Liver (tissue), 9 donors: ENCODE measurements around the gene PCNX3. TPM values are rescaled to one million over a fixed set of nuclear protein-coding genes. Genes with fewer than 3 reads are reported as not detected.

Experiments
- DNase-seq: peaks from one replicate; pipeline ENCODE4 v3.0.0-alpha.2; 2017; ENCODE audit warnings: low spot score
- H3K27ac ChIP-seq, 2 donors: one replicate each; pipeline ENCODE4 v1.7.0; 2013; ENCODE audit warnings: inconsistent platforms in 2 of 2, low read length in 2 of 2, control low read depth in 1 of 2, low read depth in 1 of 2, mild to moderate bottlenecking in 1 of 2
- H3K27me3 ChIP-seq, 4 donors: one replicate each; pipeline versions ENCODE4 v1.6.1 to v1.7.0; 2013; ENCODE audit warnings: low read length in 3 of 4, inconsistent platforms in 1 of 4, mild to moderate bottlenecking in 1 of 4, moderate library complexity in 1 of 4; ENCODE audit not compliant: control insufficient read depth in 4 of 4, insufficient read depth in 4 of 4
- H3K36me3 ChIP-seq, 4 donors: one replicate each; pipeline versions ENCODE4 v1.6.1 to v1.7.0; 2013; ENCODE audit warnings: low read length in 3 of 4, mild to moderate bottlenecking in 3 of 4, low read depth in 1 of 4, moderate library complexity in 1 of 4; ENCODE audit not compliant: control insufficient read depth in 4 of 4, insufficient read depth in 3 of 4
- H3K4me1 ChIP-seq, 4 donors: one replicate each; pipeline versions ENCODE4 v1.6.1 to v1.7.0; 2013; ENCODE audit warnings: low read length in 3 of 4, mild to moderate bottlenecking in 3 of 4, moderate library complexity in 1 of 4; ENCODE audit not compliant: control insufficient read depth in 4 of 4, insufficient read depth in 4 of 4
- H3K4me3 ChIP-seq, 3 donors: one replicate each; pipeline versions ENCODE4 v1.6.1 to v1.7.0; 2013; ENCODE audit warnings: low read length in 3 of 3, control low read depth in 1 of 3, low read depth in 1 of 3, mild to moderate bottlenecking in 1 of 3
- H3K9ac ChIP-seq, 2 donors: one replicate each; pipeline ENCODE4 v1.7.0; 2013; ENCODE audit warnings: low read length in 2 of 2, mild to moderate bottlenecking in 2 of 2, moderate library complexity in 2 of 2, control low read depth in 1 of 2, low read depth in 1 of 2
- H3K9me3 ChIP-seq, 4 donors: one replicate each; pipeline versions ENCODE4 v1.6.1 to v1.7.0; 2013; ENCODE audit warnings: low read length in 3 of 4; ENCODE audit not compliant: control insufficient read depth in 4 of 4
- CTCF ChIP-seq: fragments of 150-350 bp; IDR thresholded peaks from 2 replicates; pipeline ENCODE4 v1.5.1; 2017; ENCODE audit warnings: improper control_type of control experiment, low read depth, low read length; ENCODE audit not compliant: missing input control
- FOXA2 ChIP-seq: IDR thresholded peaks from 2 replicates; pipeline ENCODE4 v1.6.1; 2016; ENCODE audit warnings: antibody characterized with exemption
- GABPA ChIP-seq, 2 donors: IDR thresholded peaks in 1 of 2; conservative IDR thresholded peaks in 1 of 2; 2 replicates each; pipeline ENCODE4 v1.6.1; 2016; ENCODE audit warnings: antibody characterized with exemption in 2 of 2, mild to moderate bottlenecking in 1 of 2, moderate library complexity in 1 of 2
- HNF4A ChIP-seq, 2 donors: conservative IDR thresholded peaks; 2 replicates each; pipeline ENCODE4 v1.6.1; 2016; ENCODE audit warnings: antibody characterized with exemption in 2 of 2, mild to moderate bottlenecking in 2 of 2
- HNF4G ChIP-seq: IDR thresholded peaks from 2 replicates; pipeline ENCODE4 v1.6.1; 2016; ENCODE audit warnings: antibody characterized with exemption
- MAX ChIP-seq: IDR thresholded peaks from 2 replicates; pipeline ENCODE4 v1.6.1; 2016; ENCODE audit warnings: antibody characterized with exemption
- NR2F2 ChIP-seq: IDR thresholded peaks from 2 replicates; pipeline ENCODE4 v1.6.1; 2016; ENCODE audit warnings: antibody characterized with exemption
- REST ChIP-seq: IDR thresholded peaks from 2 replicates; pipeline ENCODE4 v1.6.1; 2016; ENCODE audit warnings: antibody characterized with exemption, mild to moderate bottlenecking
- RXRA ChIP-seq, 2 donors: IDR thresholded peaks; 2 replicates each; pipeline ENCODE4 v1.6.1; 2017 to 2018; ENCODE audit warnings: antibody characterized with exemption in 2 of 2, mild to moderate bottlenecking in 1 of 2
- TAF1 ChIP-seq: conservative IDR thresholded peaks from 2 replicates; pipeline ENCODE4 v1.6.1; 2016; ENCODE audit warnings: antibody characterized with exemption, mild to moderate bottlenecking
- YY1 ChIP-seq: IDR thresholded peaks from 2 replicates; pipeline ENCODE4 v1.6.1; 2016; ENCODE audit warnings: antibody characterized with exemption, mild to moderate bottlenecking
- ZBTB33 ChIP-seq: IDR thresholded peaks from 2 replicates; pipeline ENCODE4 v1.6.1; 2016; ENCODE audit warnings: antibody characterized with exemption
- WGBS: extraction: QIAGEN DNeasy Blood & Tissue Kit; methylation state at CpG from one replicate; pipeline ENCODE4 v1.1.7; 2013; 5-methylcytosine and 5-hydroxymethylcytosine counted together
- polyA plus RNA-seq, 2 donors: library from polyadenylated mRNA; stranded (reverse) in 1 of 2; unstranded in 1 of 2; fragments of 200-250 nt in 1 of 2; fragments of >200 nt in 1 of 2; fragmentation: Nextera tagmentation in 1 of 2; extraction: Ambion mirVana in 1 of 2; gene quantifications; one replicate each; pipeline versions ENCODE4 v1.2.1 to v1.2.3, GENCODE V29; 2013 to 2015
- total RNA-seq, 2 donors: library from RNA; depleted of rRNA; stranded (reverse); fragments of >200 nt; gene quantifications; one replicate each; pipeline ENCODE4 v1.2.3, GENCODE V29; 2014
- donor health status: healthy.
- donor health status: healthy.
- donor health status: healthy.
- donor health status: healthy.
- donor health status: healthy.

The PCNX3 gene
- total and polyA plus RNA-seq, 4 donors = 4.7 to 13.4 (median 12.1) TPM

- TF ChIP-seq HNF4G (no peak), GABPA (IDR thresholded peaks at IDR 0.05 in 1 of 2, conservative IDR thresholded peaks at IDR 0.05 in 1 of 2) (no peak), HNF4A (conservative IDR thresholded peaks at IDR 0.05) (no peak), FOXA2 (no peak), YY1 (no peak), MAX (no peak), NR2F2 (no peak), CTCF (no peak), ZBTB33 (no peak), RXRA (IDR thresholded peaks at IDR 0.05) (no peak), REST (no peak)
- no peak overlapping the region for H3K27ac ChIP-seq
- peaks cover 33 to 60% (median 45%) of the 10 kb centered on the region in 4 donors for H3K4me1 ChIP-seq
- no peak overlapping the region for H3K9ac ChIP-seq
- no peak for DNase-seq
- no peaks in the 10 kb centered on the region for H3K9me3 ChIP-seq
- WGBS = 87% methylated on average over 16 of the region's 16 CpGs
- H3K36me3 ChIP-seq = peaks cover 1 to 13% (median 11%) of the 10 kb centered on the region in 4 donors
- no peak overlapping the region for H3K4me3 ChIP-seq
- H3K27me3 ChIP-seq = no peaks in the 10 kb centered on the region
Observed at GRCh38 chr11:65649656-65650546, 34.3 kb downstream of the PCNX3 start.

GRCh38 chr11:65650547-65651338, 35.2 kb downstream of the PCNX3 start:
- Histone ChIP-seq H3K9ac (no peak overlapping the region), H3K27ac (peak overlapping the region in 1 of 2 donors; percentile 20)
- 82% methylated on average over 20 of the region's 20 CpGs for WGBS

More at GRCh38 chr11:65650547-65651338, 35.2 kb downstream of the PCNX3 start:
- no peak overlapping the region for H3K4me3 ChIP-seq
- no peak for TF ChIP-seq TAF1
- no peak for TF ChIP-seq CTCF
- H3K36me3 ChIP-seq = peaks cover 4 to 21% (median 14%) of the 10 kb centered on the region in 4 donors
- no peaks in the 10 kb centered on the region for H3K9me3 ChIP-seq
- DNase-seq = no peak
- H3K27me3 ChIP-seq = no peaks in the 10 kb centered on the region
- H3K4me1 ChIP-seq = peaks cover 33 to 66% (median 47%) of the 10 kb centered on the region in 4 donors
